ENCODE data around the gene CDH23.

DNA sequence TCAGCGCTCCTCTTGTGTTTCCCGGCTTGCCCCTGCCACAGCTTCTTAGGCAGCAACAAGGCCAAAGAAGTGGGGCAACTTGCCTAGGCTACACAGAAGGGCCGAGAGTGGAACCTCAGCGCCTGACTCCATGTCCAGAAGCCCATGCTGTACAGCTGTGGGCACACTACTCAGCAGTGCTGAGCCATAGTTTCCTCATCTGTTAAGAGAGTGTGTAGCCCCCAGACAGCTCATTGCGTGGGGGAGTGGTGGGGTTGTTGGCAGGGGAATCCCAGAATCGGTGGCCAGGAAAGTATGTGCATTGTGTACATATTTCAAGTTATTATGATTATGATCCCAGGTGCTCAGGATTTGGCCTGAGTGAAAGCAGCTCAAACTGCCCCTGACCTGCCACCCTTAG lies 96.2 kb downstream of the CDH23 start:
- TF ChIP-seq, protein P1, sequence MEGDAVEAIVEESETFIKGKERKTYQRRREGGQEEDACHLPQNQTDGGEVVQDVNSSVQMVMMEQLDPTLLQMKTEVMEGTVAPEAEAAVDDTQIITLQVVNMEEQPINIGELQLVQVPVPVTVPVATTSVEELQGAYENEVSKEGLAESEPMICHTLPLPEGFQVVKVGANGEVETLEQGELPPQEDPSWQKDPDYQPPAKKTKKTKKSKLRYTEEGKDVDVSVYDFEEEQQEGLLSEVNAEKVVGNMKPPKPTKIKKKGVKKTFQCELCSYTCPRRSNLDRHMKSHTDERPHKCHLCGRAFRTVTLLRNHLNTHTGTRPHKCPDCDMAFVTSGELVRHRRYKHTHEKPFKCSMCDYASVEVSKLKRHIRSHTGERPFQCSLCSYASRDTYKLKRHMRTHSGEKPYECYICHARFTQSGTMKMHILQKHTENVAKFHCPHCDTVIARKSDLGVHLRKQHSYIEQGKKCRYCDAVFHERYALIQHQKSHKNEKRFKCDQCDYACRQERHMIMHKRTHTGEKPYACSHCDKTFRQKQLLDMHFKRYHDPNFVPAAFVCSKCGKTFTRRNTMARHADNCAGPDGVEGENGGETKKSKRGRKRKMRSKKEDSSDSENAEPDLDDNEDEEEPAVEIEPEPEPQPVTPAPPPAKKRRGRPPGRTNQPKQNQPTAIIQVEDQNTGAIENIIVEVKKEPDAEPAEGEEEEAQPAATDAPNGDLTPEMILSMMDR (IDR thresholded peaks at IDR 0.05) = no peak
- TF ChIP-seq POLR2A (IDR thresholded peaks at IDR 0.05) = no peak
- no peak for TF ChIP-seq POLR2AphosphoS5 (IDR thresholded peaks at IDR 0.05; ENCODE audit: insufficient read depth in 1 of 2, low read depth in 1 of 2)

Data from vagina (tissue), 2 donors.